DMS53 (cell line): ENCODE results near the gene KLHL10.
"Not testable (repeated sequence)": the region's sequence is repeated elsewhere in the genome, so short reads cannot be mapped to it uniquely, and the experiment has no call there.

Source experiments
- DNase-seq: peaks from one replicate; lab custom pipeline; 2025; lab: John Stamatoyannopoulos, UW

KLHL10 gene

GRCh38 chr17:41813152-41813680 is 24.4 kb upstream of the KLHL10 start:
- DNase-seq: no peak

- DNase-seq: no peak
Measured at GRCh38 chr17:41813699-41814124, 23.9 kb upstream of the KLHL10 start.

GRCh38 chr17:41814195-41814594 is 23.4 kb upstream of the KLHL10 start:
- no peak for DNase-seq

GRCh38 chr17:41816637-41817320 is 20.8 kb upstream of the KLHL10 start:
- DNase-seq: no peak

GRCh38 chr17:41818024-41818423 is 19.6 kb upstream of the KLHL10 start:
- DNase-seq: no peak

GRCh38 chr17:41821776-41822175 is 15.8 kb upstream of the KLHL10 start:
- no peak for DNase-seq

- no peak for DNase-seq
Measured at GRCh38 chr17:41822216-41823140, 15.1 kb upstream of the KLHL10 start.

GRCh38 chr17:41823141-41823524 is 14.5 kb upstream of the KLHL10 start:
- no peak for DNase-seq

GRCh38 chr17:41823580-41823979 is 14.0 kb upstream of the KLHL10 start:
- DNase-seq: no peak

GRCh38 chr17:41824086-41824485 is 13.5 kb upstream of the KLHL10 start:
- no peak for DNase-seq

- no peak for DNase-seq
Measured at GRCh38 chr17:41825175-41825845, 12.3 kb upstream of the KLHL10 start.

GRCh38 chr17:41829961-41830360 is 7.7 kb upstream of the KLHL10 start:
- not testable (repeated sequence) for DNase-seq

GRCh38 chr17:41835214-41835799 is 2.3 kb upstream of the KLHL10 start:
- no peak for DNase-seq

GRCh38 chr17:41835800-41836549 is 1.6 kb upstream of the KLHL10 start, which contains the start of gene NT5C3B:
Gene NT5C3B, minus strand, starts transcription at chr17:41836232. Its CDS starts 39 bp downstream, at chr17:41836193.
- DNase-seq: peak; percentile 63

GRCh38 chr17:41836550-41837196 is 952 bp upstream of the KLHL10 start:
- DNase-seq: no peak

- not testable (repeated sequence) for DNase-seq
Measured at GRCh38 chr17:41839448-41839847, 1.8 kb downstream of the KLHL10 start.

GRCh38 chr17:41840781-41841180 is 3.2 kb downstream of the KLHL10 start:
- DNase-seq: not testable (repeated sequence)

GRCh38 chr17:41844971-41845370 is 7.3 kb downstream of the KLHL10 start:
- no peak for DNase-seq

- no peak for DNase-seq
Measured at GRCh38 chr17:41848788-41849187, 11.2 kb downstream of the KLHL10 start.

GRCh38 chr17:41849251-41849990 is 11.8 kb downstream of the KLHL10 start:
- no peak for DNase-seq
